ENCODE data around the gene SH3RF3.

- TF ChIP-seq POLR2A (IDR thresholded peaks at IDR 0.05) = no peak
- TF ChIP-seq, protein P1, sequence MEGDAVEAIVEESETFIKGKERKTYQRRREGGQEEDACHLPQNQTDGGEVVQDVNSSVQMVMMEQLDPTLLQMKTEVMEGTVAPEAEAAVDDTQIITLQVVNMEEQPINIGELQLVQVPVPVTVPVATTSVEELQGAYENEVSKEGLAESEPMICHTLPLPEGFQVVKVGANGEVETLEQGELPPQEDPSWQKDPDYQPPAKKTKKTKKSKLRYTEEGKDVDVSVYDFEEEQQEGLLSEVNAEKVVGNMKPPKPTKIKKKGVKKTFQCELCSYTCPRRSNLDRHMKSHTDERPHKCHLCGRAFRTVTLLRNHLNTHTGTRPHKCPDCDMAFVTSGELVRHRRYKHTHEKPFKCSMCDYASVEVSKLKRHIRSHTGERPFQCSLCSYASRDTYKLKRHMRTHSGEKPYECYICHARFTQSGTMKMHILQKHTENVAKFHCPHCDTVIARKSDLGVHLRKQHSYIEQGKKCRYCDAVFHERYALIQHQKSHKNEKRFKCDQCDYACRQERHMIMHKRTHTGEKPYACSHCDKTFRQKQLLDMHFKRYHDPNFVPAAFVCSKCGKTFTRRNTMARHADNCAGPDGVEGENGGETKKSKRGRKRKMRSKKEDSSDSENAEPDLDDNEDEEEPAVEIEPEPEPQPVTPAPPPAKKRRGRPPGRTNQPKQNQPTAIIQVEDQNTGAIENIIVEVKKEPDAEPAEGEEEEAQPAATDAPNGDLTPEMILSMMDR (IDR thresholded peaks at IDR 0.05) = no peak
Measured at GRCh38 chr2:109325570-109325969, 196.6 kb downstream of the SH3RF3 start.
